ENCODE measurements around the gene GPAM.
"Not testable (repeated sequence)": the region's sequence is repeated elsewhere in the genome, so short reads cannot be mapped to it uniquely, and the experiment has no call there.

GPAM gene, protein sequence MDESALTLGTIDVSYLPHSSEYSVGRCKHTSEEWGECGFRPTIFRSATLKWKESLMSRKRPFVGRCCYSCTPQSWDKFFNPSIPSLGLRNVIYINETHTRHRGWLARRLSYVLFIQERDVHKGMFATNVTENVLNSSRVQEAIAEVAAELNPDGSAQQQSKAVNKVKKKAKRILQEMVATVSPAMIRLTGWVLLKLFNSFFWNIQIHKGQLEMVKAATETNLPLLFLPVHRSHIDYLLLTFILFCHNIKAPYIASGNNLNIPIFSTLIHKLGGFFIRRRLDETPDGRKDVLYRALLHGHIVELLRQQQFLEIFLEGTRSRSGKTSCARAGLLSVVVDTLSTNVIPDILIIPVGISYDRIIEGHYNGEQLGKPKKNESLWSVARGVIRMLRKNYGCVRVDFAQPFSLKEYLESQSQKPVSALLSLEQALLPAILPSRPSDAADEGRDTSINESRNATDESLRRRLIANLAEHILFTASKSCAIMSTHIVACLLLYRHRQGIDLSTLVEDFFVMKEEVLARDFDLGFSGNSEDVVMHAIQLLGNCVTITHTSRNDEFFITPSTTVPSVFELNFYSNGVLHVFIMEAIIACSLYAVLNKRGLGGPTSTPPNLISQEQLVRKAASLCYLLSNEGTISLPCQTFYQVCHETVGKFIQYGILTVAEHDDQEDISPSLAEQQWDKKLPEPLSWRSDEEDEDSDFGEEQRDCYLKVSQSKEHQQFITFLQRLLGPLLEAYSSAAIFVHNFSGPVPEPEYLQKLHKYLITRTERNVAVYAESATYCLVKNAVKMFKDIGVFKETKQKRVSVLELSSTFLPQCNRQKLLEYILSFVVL

GRCh38 chr10:112183329-112184051 is at the start of gene GPAM:
GPAM (minus strand) TSS chr10:112183765; CDS start chr10:112181784, 1,981 bp downstream.
- in situ Hi-C loops (cut with MboI; ENCODE audit: low sequenced_read_pairs): no loop called here

GRCh38 chr10:112232670-112233069 is 49.1 kb upstream of the GPAM start:
- in situ Hi-C loops (cut with MboI; ENCODE audit: low sequenced_read_pairs): no loop called here

- in situ Hi-C loops (cut with MboI; ENCODE audit: low sequenced_read_pairs): no loop called here
Measured at GRCh38 chr10:112231602-112232400, 48.2 kb upstream of the GPAM start.

DNA sequence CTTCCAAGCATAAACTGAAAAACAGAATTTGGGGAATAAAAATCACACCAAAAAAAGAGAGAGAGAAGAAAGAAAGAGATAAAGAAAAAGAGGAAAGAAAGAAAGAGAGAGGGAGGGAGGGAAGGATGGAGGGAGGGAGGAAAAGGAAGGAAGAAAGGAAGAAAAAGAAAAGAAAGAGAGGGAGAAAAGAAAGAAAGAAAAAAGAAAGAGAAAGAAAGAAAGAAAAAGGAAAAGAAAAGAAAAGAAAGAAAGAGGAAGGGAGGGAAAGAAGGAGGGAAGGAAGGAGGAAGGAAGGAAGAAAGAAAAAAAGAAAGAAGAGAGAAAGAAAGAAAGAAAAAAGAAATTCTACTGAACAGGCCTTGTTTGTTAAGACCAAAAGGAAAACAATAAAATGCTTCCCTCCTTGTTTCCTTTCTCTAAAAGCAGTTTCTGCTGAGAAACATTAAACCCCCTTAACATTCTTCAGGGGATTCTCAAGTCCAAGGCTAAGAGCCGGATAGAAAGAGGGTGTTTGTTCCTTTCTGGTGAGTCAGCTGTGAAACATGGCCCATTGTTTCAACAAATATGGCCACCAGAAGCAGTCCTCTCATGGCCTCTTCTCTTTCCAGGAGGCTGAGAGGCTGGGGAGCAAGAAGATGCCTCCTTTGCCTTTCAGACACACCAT is 46.9 kb upstream of the GPAM start:
- in situ Hi-C loops (cut with MboI; ENCODE audit: low sequenced_read_pairs): no loop called here

DNA sequence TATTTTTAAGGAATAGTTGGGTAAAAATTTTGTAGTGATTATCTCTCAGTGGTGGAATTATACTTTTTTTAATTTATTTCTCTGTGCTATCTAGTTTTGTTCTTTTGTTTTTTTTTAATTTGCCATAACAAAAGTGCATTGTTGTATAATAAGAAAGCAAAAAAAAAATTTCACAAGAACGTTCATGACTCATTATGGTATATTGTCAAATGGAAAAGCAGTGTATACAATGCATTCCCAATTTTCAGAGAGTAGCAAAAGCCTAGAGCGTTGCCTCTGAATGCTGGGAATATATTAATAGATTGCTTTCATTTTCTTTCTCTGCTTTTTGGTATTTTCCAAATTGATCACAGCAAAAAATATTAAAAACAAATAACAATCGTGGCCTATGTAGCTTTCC is 46.3 kb upstream of the GPAM start:
- in situ Hi-C loops (cut with MboI; ENCODE audit: low sequenced_read_pairs): no loop called here

DNA sequence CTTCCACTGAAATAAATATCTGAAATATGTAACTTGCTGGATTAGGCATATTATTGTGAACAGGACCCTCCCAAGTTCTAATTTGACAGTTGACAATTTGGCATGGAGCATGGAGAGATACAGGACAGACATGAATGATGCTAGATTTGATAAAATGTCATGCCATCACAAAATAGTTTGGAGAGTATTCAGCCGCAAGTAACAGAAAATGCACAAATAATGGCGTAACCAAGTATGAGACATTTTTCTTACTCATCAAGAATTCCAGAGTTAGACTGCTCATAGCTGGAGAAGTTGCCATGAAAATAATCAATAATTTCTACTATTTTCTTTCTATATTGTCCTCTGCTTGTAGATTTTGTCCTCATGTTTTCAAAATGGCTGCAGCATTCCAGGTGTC is 45.5 kb upstream of the GPAM start:
- in situ Hi-C loops (cut with MboI; ENCODE audit: low sequenced_read_pairs): no loop called here

DNA sequence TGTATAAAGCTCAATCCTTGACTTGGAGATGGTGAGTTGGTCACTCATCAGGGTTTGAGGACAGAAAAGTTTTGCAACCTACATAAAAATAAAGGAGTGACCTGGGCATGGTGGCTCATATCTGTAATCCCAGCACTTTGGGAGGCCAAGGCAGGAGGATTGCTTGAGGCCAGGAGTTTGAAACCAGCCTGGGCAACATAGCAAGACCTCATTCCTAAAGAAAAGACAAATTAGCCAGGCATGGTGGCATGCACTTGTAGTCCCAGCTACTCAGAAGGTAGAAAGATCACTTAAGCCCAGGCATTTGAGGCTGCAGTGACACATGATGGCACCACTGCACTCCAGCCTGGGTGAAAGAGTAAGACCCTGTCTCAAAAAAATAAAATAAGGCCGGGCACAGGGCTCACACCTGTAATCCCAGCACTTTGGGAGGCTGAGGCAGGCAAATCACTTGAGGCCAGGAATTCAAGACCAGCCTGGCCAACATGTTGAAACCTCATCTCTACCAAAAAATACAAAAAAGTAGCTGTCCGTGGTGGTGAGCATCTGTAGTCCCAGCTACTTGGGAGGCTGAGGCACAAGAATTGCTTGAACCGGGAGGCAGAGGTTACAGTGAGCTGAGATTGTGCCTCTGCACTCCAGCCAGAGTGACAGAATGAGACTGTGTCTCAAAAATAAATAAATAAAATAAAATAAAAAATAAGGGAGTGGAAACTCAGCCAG is 45.0 kb upstream of the GPAM start:
- in situ Hi-C loops (cut with MboI; ENCODE audit: low sequenced_read_pairs): not testable (repeated sequence)

DNA sequence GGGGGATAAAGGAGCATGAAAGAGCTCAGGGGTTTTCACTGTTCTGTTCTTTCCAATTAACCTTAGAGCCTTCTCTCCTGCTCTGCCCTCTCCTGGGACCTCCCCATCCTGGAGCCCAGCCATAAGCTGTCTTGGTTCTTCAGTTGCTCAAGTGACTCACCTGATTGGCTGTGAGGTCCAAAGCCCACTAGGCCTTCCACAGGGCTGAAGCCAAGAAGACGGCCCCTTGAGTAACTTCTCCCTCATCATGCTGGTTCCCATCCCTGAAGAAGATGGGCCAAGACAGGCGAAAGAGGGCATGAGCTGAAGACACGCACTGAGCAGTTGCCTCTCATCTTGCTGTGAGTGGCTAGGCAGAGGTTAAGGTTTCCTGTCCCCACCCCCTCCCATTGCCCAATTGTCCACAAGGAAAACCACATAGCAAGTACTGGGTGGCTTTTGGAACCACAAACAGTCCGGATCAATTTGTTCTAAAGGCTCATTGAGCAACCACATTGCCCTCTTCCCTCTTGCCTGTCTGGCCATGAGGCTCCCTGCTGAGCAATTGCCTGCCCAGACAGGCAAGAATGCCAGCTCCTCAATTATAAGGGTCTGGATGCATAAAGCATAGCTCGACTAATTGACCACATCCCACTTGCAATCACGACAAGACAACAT is 43.9 kb upstream of the GPAM start:
- in situ Hi-C loops (cut with MboI; ENCODE audit: low sequenced_read_pairs): no loop called here

DNA sequence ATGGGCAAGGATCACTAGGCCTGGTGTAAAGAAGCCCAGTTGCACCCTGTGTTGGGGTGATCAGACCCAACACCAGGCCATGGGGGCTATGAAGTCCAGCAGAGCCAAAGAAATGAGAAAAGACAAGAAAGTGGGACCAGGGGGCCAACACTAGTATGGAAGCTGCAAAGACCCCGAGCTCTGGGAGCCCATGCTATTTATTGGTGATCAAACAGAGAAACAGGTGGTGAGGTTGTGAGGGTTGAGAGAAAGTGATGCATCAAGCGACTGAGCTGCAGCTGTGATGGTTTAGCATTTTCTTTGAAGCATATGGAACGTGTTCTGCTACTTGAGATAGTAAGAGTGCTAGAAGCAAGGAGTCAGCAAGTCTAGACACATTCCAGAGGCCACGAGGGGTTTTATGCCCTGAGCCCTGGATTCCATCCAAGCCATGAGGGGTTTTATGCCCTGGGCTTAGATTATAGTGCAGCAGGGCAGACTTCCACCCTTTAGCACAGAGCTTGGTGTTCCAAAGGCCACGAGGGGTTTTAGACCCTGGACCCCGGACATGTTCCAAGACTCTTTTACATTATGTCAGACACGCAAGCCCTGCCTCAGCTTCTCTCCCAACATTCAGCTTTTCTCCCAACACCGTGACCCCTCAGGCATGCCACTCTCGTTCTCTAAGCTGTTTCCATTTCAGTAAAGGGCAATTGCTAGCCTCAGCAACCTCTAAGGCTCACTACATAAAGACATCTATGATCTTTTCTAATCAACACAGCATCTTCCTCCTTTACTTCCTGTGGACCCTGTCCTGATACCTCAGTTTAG is 43.1 kb upstream of the GPAM start:
- in situ Hi-C loops (cut with MboI; ENCODE audit: low sequenced_read_pairs): no loop called here

GRCh38 chr10:112225771-112226438 is 42.3 kb upstream of the GPAM start:
- in situ Hi-C loops (cut with MboI; ENCODE audit: low sequenced_read_pairs): no loop called here

DNA sequence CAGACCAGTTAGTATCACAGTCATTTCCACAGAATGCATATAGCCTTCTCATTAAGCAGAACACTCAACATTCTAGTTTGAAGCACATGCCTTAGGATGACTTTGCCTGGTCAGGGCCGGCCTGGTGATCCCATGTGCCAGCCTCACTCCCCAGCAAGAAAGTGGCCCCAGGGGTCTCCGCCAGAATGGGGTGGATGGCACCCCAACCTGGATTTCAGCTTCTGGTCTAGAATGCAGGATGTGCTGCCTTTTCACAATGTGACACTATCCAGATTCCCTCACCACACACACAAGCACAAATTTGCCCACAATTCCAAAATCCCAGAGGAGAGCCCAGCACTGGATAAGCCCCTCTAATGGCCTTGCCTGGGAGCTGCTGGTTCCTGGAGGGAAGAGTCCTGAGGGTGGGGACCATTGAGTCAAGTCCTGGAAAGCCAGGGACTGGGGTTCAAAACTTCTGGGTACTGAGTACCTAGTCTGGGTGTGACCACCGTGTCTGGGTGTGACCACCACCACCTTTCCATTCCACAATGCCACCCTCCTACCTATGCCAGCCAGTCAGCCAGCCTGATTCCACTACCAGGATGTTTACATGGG is 41.5 kb upstream of the GPAM start:
- in situ Hi-C loops (cut with MboI; ENCODE audit: low sequenced_read_pairs): no loop called here

- in situ Hi-C loops (cut with MboI; ENCODE audit: low sequenced_read_pairs): no loop called here
Measured at GRCh38 chr10:112223725-112224124, 40.2 kb upstream of the GPAM start.

DNA sequence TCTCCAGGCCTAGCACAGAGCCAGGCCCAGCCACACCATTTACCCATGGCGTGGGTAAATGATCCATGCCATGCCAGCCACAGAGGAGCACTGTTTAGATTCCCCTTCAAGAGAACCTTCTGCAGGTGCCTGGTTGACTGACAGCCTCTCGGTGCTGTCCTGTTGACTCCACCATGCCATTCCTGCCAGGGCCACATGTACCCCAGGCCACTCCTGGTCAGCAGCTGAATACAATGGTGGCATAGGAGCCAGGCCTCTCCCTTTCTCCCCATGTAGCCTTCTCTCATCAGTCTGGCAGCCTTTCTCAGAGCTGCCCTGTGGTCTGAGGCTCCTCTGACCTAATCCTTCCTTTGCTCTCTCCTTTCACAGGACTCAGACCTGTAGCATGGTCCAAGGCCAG is 39.2 kb upstream of the GPAM start:
- in situ Hi-C loops (cut with MboI; ENCODE audit: low sequenced_read_pairs): no loop called here

DNA sequence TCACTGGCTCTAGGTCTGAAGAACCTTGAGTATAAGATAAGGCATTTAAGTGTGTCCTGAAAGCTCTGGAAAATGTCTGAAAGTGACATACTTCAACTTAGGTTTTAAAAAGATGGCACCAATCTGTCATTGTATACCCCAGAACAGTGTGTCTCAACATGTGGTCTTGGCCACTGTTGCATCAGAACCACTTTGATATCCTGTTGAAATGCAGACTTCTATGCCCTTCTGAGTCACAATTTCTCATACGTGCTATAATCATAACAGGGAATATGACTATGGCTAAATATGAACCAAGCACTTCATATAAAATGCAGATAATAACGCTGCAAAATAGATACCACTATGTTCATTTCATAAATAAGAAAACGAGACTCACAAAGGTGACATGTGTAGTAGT is 38.0 kb upstream of the GPAM start:
- in situ Hi-C loops (cut with MboI; ENCODE audit: low sequenced_read_pairs): no loop called here

GRCh38 chr10:112218960-112219359 is 35.4 kb upstream of the GPAM start:
- in situ Hi-C loops (cut with MboI; ENCODE audit: low sequenced_read_pairs): no loop called here

DNA sequence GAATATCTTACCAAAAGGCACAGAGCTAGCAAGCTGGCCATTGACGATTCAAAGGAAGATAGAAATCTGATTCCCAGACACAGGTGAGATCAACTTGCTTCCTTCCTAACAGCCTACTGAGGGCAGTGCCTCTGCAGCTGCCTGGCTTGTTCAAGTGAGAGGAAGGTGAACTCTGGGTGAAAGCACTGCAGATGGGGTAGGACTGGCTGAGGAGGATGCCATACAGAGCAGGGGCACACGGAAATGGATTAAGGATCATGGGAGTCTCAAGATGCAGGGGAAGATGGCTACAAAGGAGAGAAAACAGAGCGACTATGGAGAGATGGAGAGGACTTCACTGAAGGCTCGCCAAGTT is 34.4 kb upstream of the GPAM start:
- in situ Hi-C loops (cut with MboI; ENCODE audit: low sequenced_read_pairs): no loop called here

DNA sequence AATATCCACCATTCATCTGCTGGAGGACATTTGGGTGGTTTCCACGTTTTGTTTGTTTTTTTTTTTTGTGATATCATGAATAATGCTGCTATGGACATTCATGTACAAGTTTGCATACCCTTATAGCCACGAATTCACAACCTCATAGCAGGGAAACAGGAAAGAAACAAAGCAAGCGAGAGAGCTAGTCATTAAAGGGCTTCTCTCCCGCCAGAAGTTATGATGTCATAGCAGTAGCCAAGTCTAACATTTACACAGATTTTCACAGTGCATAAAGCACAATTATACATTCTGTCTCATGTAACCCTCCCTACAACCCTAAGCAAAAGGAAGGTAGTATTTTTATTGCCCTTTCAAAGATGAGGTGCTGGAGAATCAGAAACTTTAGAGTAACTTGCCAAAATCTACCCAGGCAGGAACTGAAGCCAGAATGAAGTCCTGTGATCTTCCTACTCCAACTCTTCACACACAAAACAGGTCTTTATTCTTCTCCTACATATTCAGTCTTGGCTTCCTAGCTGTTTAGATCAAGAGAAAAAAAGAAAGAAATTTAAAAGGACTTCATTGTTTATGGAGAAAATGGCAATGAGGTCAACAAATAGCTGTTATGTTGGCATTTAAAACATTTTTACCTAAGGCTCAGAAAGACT is 33.9 kb upstream of the GPAM start:
- in situ Hi-C loops (cut with MboI; ENCODE audit: low sequenced_read_pairs): no loop called here
